ENCODE data around the gene CASP2.
A peak's percentile ranks its signal among the peaks of the same experiment; 100 is the strongest.

The CASP2 gene

DNA sequence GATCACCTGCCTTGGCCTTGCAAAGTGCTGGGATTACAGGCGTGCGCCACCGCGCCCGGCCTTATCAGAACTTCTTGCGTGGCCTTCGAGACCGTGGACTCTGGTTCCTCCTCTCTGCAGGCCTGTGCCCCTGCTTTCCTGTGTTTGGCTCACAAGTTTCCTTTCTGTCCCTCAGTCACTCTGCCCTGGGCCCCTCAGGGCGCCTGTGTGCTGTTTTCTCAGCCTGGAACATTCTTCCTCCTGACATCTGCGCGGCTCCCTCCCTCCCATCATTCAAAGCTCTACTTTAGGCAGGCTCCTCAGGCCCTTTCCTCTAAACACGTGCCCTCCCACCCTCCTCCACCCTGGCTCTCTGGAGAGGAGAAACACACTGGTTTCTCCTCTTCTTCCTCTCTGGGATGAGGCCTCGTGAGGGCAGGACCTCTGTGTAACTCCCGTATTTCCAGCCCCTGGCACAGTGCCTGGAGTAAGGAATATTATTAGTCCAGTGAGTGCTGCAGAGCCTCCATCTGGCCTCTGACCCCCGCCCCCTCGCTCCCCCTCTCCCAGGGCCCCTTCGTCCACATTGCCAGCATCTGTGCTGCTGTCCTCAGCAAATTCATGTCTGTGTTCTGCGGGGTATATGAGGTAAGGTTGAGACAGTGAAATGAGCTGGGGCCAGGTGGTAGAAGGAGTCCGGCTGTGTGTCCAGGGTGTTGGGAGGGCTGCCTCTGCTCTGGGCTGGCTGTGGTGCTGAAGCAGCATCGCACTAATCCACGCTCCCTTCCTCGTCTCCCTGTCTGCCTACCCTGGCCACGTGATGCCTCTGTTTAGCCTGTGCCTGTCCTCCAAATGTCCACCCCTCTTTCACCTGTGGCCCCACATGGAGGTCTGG lies 34.8 kb downstream of the CASP2 start:
- DNase-seq (ENCODE audit: low read depth): no peak
- no peak overlapping the region for H3K4me3 ChIP-seq (ENCODE audit: low read depth, low read length)
- TF ChIP-seq, protein P1, sequence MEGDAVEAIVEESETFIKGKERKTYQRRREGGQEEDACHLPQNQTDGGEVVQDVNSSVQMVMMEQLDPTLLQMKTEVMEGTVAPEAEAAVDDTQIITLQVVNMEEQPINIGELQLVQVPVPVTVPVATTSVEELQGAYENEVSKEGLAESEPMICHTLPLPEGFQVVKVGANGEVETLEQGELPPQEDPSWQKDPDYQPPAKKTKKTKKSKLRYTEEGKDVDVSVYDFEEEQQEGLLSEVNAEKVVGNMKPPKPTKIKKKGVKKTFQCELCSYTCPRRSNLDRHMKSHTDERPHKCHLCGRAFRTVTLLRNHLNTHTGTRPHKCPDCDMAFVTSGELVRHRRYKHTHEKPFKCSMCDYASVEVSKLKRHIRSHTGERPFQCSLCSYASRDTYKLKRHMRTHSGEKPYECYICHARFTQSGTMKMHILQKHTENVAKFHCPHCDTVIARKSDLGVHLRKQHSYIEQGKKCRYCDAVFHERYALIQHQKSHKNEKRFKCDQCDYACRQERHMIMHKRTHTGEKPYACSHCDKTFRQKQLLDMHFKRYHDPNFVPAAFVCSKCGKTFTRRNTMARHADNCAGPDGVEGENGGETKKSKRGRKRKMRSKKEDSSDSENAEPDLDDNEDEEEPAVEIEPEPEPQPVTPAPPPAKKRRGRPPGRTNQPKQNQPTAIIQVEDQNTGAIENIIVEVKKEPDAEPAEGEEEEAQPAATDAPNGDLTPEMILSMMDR (IDR thresholded peaks at IDR 0.05; ENCODE audit: control insufficient read depth, extremely low read depth, insufficient read depth): no peak

GRCh38 chr7:143323653-143324052 lies 35.5 kb downstream of the CASP2 start:
- DNase-seq (ENCODE audit: low read depth): no peak
- TF ChIP-seq, protein P1 (IDR thresholded peaks at IDR 0.05; ENCODE audit: control insufficient read depth, extremely low read depth, insufficient read depth): no peak
- H3K4me3 ChIP-seq (ENCODE audit: low read depth, low read length): no peak overlapping the region

- TF ChIP-seq, protein P1 (IDR thresholded peaks at IDR 0.05; ENCODE audit: control insufficient read depth, extremely low read depth, insufficient read depth): no peak
- peak; percentile 72 for DNase-seq (ENCODE audit: low read depth)
These were observed 37.1 kb downstream of the CASP2 start for GRCh38 chr7:143325240-143325639.

GRCh38 chr7:143327903-143328302 lies 39.8 kb downstream of the CASP2 start:
- TF ChIP-seq, protein P1 (IDR thresholded peaks at IDR 0.05; ENCODE audit: control insufficient read depth, extremely low read depth, insufficient read depth): no peak
- no peak for DNase-seq (ENCODE audit: low read depth)
- H3K4me3 ChIP-seq (ENCODE audit: low read depth, low read length): no peak overlapping the region

More at GRCh38 chr7:143325240-143325639, 37.1 kb downstream of the CASP2 start:
- H3K4me3 ChIP-seq (ENCODE audit: low read depth, low read length): no peak overlapping the region

DNA sequence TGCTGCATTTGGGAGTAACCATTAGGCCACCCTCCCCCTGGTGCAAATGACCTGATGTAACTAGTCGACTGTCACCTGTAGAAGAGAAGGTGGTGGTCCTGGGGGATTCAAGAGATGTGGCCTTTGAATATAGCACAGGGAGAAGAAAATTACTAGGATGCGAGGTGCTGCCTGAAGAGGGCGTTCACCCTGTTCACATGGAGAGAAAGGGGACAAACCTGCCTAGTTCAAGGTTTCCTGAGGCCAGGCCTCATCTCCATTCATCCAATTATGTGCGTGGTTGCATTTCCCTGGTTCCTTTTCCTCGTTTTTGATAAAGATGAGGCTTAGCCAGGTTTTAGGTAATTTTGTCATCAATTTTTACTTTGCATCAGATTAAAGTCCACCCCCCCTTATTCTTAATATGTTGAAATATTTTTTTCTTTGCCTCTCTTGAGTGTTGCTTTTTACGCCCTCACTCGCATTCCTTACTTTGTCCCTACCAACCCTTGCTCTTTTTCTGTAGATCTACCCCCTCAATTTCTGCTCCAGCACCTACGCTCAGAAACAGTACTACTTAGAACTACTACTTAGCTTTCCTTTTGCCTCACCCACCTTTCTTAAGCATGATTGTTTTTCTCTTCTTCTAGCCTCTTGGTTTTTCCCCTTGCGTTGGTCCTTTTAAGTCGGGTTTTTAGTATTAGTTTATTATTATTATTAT lies 41.5 kb downstream of the CASP2 start:
- no peak overlapping the region for H3K4me3 ChIP-seq (ENCODE audit: low read depth, low read length)
- no peak for DNase-seq (ENCODE audit: low read depth)
- TF ChIP-seq, protein P1 (IDR thresholded peaks at IDR 0.05; ENCODE audit: control insufficient read depth, extremely low read depth, insufficient read depth): no peak

DNA sequence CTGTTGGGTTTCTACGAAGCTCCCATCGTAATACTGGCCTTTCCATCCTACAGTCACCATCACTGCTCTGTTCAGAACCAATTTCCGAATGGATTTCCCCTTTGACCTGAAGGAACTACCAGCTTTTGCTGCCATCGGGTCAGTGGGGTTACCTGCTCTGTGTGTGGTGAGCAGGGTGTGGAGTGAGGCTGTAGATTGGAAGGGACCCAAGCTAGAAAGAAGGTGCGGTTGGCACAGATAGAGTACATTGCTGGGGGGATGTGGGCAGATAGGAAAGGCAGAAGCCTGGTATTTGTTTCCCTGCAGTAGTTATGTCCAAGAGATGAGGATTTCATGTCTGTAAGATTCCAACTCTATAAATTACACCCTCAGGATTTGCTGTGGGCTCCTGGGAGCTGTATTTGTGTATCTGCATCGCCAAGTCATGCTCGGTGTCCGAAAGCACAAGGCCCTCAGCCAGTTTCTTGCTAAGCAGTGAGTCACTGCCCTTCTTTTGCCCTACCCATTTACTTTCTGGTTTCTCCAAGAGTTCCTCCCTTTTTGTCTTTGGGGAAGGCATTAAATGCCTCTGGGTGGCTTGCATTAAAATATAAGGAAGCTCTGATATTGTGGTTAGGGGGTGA lies 43.1 kb downstream of the CASP2 start:
- TF ChIP-seq, protein P1 (IDR thresholded peaks at IDR 0.05; ENCODE audit: control insufficient read depth, extremely low read depth, insufficient read depth): no peak
- no peak for DNase-seq (ENCODE audit: low read depth)
- no peak overlapping the region for H3K4me3 ChIP-seq (ENCODE audit: low read depth, low read length)
